SW 1271 (cell line): ENCODE data around the gene AMZ2.
"Not testable (repeated sequence)": the region's sequence is repeated elsewhere in the genome, so short reads cannot be mapped to it uniquely, and the experiment has no call there.

Source experiments
- DNase-seq, 2 experiments: peaks; one replicate each; lab custom pipeline; 2025; lab: John Stamatoyannopoulos, UW

Gene AMZ2

GRCh38 chr17:68253426-68253825 is 5.6 kb downstream of the AMZ2 start:
- DNase-seq, result not testable (repeated sequence)

GRCh38 chr17:68255151-68255550 is 7.3 kb downstream of the AMZ2 start:
- no peak for DNase-seq

GRCh38 chr17:68255731-68256538 is 8.1 kb downstream of the AMZ2 start:
- DNase-seq, result no peak

- not testable (repeated sequence) for DNase-seq
Observed at GRCh38 chr17:68256701-68257100, 8.9 kb downstream of the AMZ2 start.

GRCh38 chr17:68257934-68258333 is 10.1 kb downstream of the AMZ2 start:
- DNase-seq, result no peak

GRCh38 chr17:68258890-68259647 is 11.2 kb downstream of the AMZ2 start:
- not testable (repeated sequence) for DNase-seq

GRCh38 chr17:68259648-68259951 is 11.8 kb downstream of the AMZ2 start:
- DNase-seq, result not testable (repeated sequence)

- no peak for DNase-seq
Observed at GRCh38 chr17:68260051-68260762, 12.4 kb downstream of the AMZ2 start.

GRCh38 chr17:68262467-68262866 is 14.6 kb downstream of the AMZ2 start:
- DNase-seq, result not testable (repeated sequence)

GRCh38 chr17:68263101-68263681 is 15.3 kb downstream of the AMZ2 start:
- peak in 1 of 2 experiments; percentile 30 for DNase-seq

GRCh38 chr17:68265833-68266232 is 18.0 kb downstream of the AMZ2 start:
- DNase-seq, result not testable (repeated sequence)

- DNase-seq, result no peak
Observed at GRCh38 chr17:68273722-68274121, 25.9 kb downstream of the AMZ2 start.

GRCh38 chr17:68276339-68276738 is 28.5 kb downstream of the AMZ2 start:
- DNase-seq, result not testable (repeated sequence)

GRCh38 chr17:68277807-68278206 is 30.0 kb downstream of the AMZ2 start:
- DNase-seq, result no peak

- DNase-seq, result not testable (repeated sequence)
Observed at GRCh38 chr17:68281965-68282364, 34.1 kb downstream of the AMZ2 start.

- DNase-seq, result no peak
Observed at GRCh38 chr17:68288375-68288774, 40.5 kb downstream of the AMZ2 start.

- no peak for DNase-seq
Observed at GRCh38 chr17:68288804-68289203, 41.0 kb downstream of the AMZ2 start.

- no peak for DNase-seq
Observed at GRCh38 chr17:68289473-68289872, 41.6 kb downstream of the AMZ2 start.

GRCh38 chr17:68289936-68290267 is 42.1 kb downstream of the AMZ2 start:
- no peak for DNase-seq

GRCh38 chr17:68290268-68290954 is 42.6 kb downstream of the AMZ2 start:
- no peak for DNase-seq

- DNase-seq, result peak in 1 of 2 experiments; percentile 51
Observed at GRCh38 chr17:68290955-68291835, 43.4 kb downstream of the AMZ2 start, which contains the start of the genes ARSG and SLC16A6. Gene ARSG, plus strand, starts transcription at chr17:68291495. Its CDS starts 15,999 bp downstream, at chr17:68307494. Gene SLC16A6, minus strand, starts transcription at chr17:68291127. Its CDS starts 12,807 bp downstream, at chr17:68278320.
